ENCODE data around the gene PRPS1.

DNA sequence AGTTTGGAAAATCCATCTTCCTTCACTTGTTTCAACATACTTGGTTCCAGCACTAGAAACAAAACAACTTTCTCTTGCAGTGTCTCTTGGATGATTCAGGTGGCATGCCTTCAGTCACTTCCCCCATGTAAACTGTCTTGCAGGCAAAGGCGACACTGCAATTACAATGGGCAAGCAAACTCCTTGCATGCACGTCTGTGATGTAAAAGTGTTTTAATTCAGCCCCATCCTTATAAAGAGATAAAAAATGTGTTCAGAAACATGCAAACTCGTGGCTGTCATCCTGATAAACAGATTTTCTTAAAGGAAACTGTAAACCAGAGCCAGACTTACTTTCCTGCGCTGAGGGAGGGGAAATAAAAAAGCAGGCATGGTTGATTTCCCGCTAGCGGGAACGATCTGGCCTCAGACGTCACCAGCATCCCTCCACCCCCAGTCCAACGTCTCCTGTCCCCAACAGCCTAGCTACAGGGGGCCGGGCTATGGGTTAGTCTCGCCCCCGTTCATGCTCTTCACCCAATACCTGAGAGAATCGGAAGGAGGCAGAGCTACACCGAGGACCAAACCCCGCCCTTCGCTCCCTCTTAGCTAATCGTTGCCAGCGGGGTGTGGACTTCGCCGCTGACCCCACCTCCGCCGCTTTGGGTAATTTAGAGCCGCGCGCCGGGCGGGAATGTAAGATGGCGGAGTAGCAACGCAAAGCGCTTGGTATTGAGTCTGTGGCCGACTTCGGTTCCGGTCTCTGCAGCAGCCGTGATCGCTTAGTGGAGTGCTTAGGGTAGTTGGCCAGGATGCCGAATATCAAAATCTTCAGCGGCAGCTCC lies at the start of gene PRPS1:
- TF ChIP-seq, protein P1, sequence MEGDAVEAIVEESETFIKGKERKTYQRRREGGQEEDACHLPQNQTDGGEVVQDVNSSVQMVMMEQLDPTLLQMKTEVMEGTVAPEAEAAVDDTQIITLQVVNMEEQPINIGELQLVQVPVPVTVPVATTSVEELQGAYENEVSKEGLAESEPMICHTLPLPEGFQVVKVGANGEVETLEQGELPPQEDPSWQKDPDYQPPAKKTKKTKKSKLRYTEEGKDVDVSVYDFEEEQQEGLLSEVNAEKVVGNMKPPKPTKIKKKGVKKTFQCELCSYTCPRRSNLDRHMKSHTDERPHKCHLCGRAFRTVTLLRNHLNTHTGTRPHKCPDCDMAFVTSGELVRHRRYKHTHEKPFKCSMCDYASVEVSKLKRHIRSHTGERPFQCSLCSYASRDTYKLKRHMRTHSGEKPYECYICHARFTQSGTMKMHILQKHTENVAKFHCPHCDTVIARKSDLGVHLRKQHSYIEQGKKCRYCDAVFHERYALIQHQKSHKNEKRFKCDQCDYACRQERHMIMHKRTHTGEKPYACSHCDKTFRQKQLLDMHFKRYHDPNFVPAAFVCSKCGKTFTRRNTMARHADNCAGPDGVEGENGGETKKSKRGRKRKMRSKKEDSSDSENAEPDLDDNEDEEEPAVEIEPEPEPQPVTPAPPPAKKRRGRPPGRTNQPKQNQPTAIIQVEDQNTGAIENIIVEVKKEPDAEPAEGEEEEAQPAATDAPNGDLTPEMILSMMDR (conservative IDR thresholded peaks at IDR 0.05; ENCODE audit: low read length) = no peak
- no peak for TF ChIP-seq EZH2phosphoT487 (IDR thresholded peaks at IDR 0.05; ENCODE audit: borderline replicate concordance, low read depth, low read length)
